Natural killer cell (primary cell): ENCODE results near the gene SNRPA. TPM values are rescaled to one million over a fixed set of nuclear protein-coding genes. Genes with fewer than 3 reads are reported as not detected.
A peak's percentile ranks its signal among the peaks of the same experiment; 100 is the strongest.

Experiments
- ATAC-seq, 3 donors: fragments of 150-1000 bp in 2 of 3; fragments of 200-7000 bp in 1 of 3; cut with Tn5 transposase; 1 replicate in 1 of 3; 2 replicates in 2 of 3; pipeline ENCODE4 v1.10.0; 2021; ENCODE audit warnings: mild to moderate bottlenecking in 2 of 3, moderate library complexity in 2 of 3
- DNase-seq, 2 donors: peaks; one replicate each; pipeline versions ENCODE4 v3.0.0 to v3.0.0-alpha.2; 2013 to 2021; ENCODE audit warnings: mixed read lengths in 1 of 2
- H3K27ac ChIP-seq: one replicate; pipeline ENCODE4 v1.5.1; 2013; ENCODE audit warnings: mild to moderate bottlenecking, low read length
- H3K27me3 ChIP-seq: one replicate; pipeline ENCODE4 v1.6.1; 2013; ENCODE audit warnings: low read length; ENCODE audit not compliant: control insufficient read depth, insufficient read depth
- H3K36me3 ChIP-seq: one replicate; pipeline ENCODE4 v1.6.1; 2013; ENCODE audit warnings: low read length; ENCODE audit not compliant: control insufficient read depth, insufficient read depth
- H3K4me1 ChIP-seq: one replicate; pipeline ENCODE4 v1.6.1; 2013; ENCODE audit warnings: low read length; ENCODE audit not compliant: control insufficient read depth, insufficient read depth
- H3K4me3 ChIP-seq: one replicate; pipeline ENCODE4 v1.5.1; 2013; ENCODE audit warnings: low read length
- H3K9me3 ChIP-seq: one replicate; pipeline ENCODE4 v1.6.1; 2013; ENCODE audit warnings: low read length; ENCODE audit not compliant: control insufficient read depth, insufficient read depth
- H3K27ac Mint-ChIP-seq, 2 donors: one replicate each; pipeline ENCODE4 v1.8.0; 2022; ENCODE audit warnings: mild to moderate bottlenecking in 2 of 2, mixed read lengths in 2 of 2, moderate library complexity in 1 of 2
- H3K27me3 Mint-ChIP-seq, 2 donors: one replicate each; pipeline ENCODE4 v1.8.0; 2022; ENCODE audit warnings: low read depth in 2 of 2, mixed read lengths in 2 of 2
- H3K36me3 Mint-ChIP-seq: one replicate; pipeline ENCODE4 v1.8.0; 2022; ENCODE audit warnings: mixed read lengths
- H3K4me1 Mint-ChIP-seq, 2 donors: one replicate each; pipeline ENCODE4 v1.8.0; 2022; ENCODE audit warnings: mixed read lengths in 2 of 2
- H3K4me3 Mint-ChIP-seq: one replicate; pipeline ENCODE4 v1.8.0; 2022; ENCODE audit warnings: mild to moderate bottlenecking, moderate library complexity, mixed read lengths
- H3K9me3 Mint-ChIP-seq, 2 donors: one replicate each; pipeline ENCODE4 v1.8.0; 2022; ENCODE audit warnings: mixed read lengths in 2 of 2
- WGBS: methylation state at CpG from one replicate; pipeline ENCODE4 v1.1.7; 2013; ENCODE audit warnings: missing lambda C conversion rate; ENCODE audit not compliant: insufficient coverage; 5-methylcytosine and 5-hydroxymethylcytosine counted together
- intact Hi-C: fragments of 100-400 bp; cut with micrococcal nuclease; formaldehyde crosslinking; loops from one replicate; pipeline ENCODE4 v1.14.2; 2022
- total RNA-seq, 4 donors: library from RNA; stranded (reverse); fragments of 120-200 nt in 1 of 4; gene quantifications; one replicate each; pipeline versions ENCODE4 v1.2.3 to v1.2.4, GENCODE V29; 2013 to 2022
- TF ChIP-seq, protein P1 (sequence below): fragments of 200-600 bp; IDR thresholded peaks from one replicate; pipeline ENCODE4 v1.8.0; 2022; ENCODE audit warnings: antibody characterized with exemption

Gene SNRPA
- total RNA-seq, 3 donors from 2014 or later (not counting 1 experiment from before 2014, with no cell fraction given): 56.2 to 65.9 (median 60.9) TPM

DNA sequence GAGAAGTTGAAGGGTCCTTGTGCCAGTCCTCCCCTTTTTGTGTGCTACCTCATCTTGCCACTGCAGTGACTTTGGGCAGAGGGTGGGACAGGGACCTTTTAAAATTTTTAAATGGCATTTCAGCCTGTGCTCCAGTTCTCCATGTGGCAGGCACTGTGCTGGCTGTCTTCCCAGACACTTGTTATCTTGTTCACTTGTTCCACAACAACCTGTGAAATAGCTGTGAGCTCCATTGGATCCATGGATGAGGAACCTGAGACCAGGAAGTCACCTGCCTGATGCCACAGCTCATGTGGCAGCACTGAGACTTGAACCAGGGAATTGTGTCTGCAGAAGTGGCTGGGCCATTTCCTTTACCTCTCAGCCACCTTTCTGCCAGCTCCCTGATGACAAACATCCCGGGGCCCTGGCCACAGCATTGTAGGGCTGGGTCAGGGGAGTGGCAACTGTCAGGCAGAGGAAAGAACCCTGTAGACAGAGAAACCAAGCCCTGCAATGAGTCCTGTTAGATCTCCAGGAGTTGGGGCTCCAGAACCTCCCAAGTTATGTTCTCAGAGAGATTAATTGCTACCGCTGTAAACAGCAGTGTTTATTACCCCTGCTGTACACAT is 54.4 kb downstream of the SNRPA start:
- H3K4me1 ChIP-seq: peaks cover 93% of the 10 kb centered on the region
- H3K4me3 Mint-ChIP-seq: peak overlapping the region; percentile 49
- H3K27me3 ChIP-seq: no peaks in the 10 kb centered on the region
- TF ChIP-seq, protein P1, sequence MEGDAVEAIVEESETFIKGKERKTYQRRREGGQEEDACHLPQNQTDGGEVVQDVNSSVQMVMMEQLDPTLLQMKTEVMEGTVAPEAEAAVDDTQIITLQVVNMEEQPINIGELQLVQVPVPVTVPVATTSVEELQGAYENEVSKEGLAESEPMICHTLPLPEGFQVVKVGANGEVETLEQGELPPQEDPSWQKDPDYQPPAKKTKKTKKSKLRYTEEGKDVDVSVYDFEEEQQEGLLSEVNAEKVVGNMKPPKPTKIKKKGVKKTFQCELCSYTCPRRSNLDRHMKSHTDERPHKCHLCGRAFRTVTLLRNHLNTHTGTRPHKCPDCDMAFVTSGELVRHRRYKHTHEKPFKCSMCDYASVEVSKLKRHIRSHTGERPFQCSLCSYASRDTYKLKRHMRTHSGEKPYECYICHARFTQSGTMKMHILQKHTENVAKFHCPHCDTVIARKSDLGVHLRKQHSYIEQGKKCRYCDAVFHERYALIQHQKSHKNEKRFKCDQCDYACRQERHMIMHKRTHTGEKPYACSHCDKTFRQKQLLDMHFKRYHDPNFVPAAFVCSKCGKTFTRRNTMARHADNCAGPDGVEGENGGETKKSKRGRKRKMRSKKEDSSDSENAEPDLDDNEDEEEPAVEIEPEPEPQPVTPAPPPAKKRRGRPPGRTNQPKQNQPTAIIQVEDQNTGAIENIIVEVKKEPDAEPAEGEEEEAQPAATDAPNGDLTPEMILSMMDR: no peak
- H3K9me3 Mint-ChIP-seq: no peaks in the 10 kb centered on the region
- H3K27me3 Mint-ChIP-seq: no peaks in the 10 kb centered on the region
- H3K4me1 Mint-ChIP-seq: peaks cover 83 to 88% of the 10 kb centered on the region in 2 donors
- no peaks in the 10 kb centered on the region for H3K36me3 Mint-ChIP-seq
- ATAC-seq (no peak), DNase-seq (peak in 1 of 2 donors; percentile 68)
- peak overlapping the region; percentile 96 to 100 for H3K27ac Mint-ChIP-seq
- no peak overlapping the region for H3K4me3 ChIP-seq
- peak overlapping the region; percentile 82 for H3K27ac ChIP-seq
- WGBS: 75% methylated on average over 2 of the region's 2 CpGs
- H3K36me3 ChIP-seq: peaks cover 44% of the 10 kb centered on the region
- no peaks in the 10 kb centered on the region for H3K9me3 ChIP-seq
- intact Hi-C loops: no loop called here

DNA sequence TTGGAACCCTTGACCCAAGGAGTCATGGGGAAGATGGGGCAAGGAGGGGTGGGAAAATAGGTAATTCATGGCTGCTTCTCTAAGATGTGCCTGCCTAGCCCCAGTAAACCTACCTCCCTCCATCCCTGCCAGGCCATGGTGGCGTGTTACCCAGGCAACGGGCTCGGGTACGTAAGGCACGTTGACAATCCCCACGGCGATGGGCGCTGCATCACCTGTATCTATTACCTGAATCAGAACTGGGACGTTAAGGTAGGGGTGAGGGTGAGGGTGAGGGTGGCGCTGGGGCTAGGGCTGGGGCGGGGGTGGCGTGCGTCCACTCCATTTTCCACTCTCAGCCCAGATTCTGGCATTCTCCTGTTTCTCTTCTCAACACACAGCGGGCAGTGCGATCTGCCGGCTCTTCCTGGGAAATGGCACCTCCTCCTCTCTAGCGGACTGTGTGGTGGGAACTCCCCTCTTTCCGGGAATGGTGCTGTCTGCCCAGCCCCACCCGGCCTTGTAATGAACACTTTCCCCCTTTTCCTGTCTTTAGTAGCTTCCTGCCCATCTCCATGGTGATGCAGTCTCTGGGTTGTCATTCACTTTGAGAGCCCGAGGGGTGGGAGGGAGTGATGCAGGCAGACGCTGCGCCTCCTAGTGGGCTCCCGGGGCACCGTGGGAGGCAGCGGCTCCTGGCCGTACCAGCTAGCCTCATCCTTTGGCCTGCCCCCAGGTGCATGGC is 55.6 kb downstream of the SNRPA start:
- H3K27me3 Mint-ChIP-seq: no peaks in the 10 kb centered on the region
- H3K4me1 Mint-ChIP-seq: peaks cover 81 to 88% of the 10 kb centered on the region in 2 donors
- Histone ChIP-seq H3K4me1 (peaks cover 92% of the 10 kb centered on the region), H3K9me3 (no peaks in the 10 kb centered on the region), H3K36me3 (peaks cover 35% of the 10 kb centered on the region), H3K27me3 (no peaks in the 10 kb centered on the region), H3K27ac (peak overlapping the region; percentile 82), H3K4me3 (no peak overlapping the region)
- DNase-seq (peak; percentile 64 to 92), ATAC-seq (peak; percentile 59 to 62 (median 62))
- peak overlapping the region; percentile 96 to 100 for H3K27ac Mint-ChIP-seq
- peak overlapping the region; percentile 79 for H3K4me3 Mint-ChIP-seq
- TF ChIP-seq, protein P1: peak; percentile 66
- WGBS: 51% methylated on average over 25 of the region's 26 CpGs
- no peaks in the 10 kb centered on the region for H3K9me3 Mint-ChIP-seq
- intact Hi-C loops: no loop called here
- H3K36me3 Mint-ChIP-seq: no peaks in the 10 kb centered on the region

DNA sequence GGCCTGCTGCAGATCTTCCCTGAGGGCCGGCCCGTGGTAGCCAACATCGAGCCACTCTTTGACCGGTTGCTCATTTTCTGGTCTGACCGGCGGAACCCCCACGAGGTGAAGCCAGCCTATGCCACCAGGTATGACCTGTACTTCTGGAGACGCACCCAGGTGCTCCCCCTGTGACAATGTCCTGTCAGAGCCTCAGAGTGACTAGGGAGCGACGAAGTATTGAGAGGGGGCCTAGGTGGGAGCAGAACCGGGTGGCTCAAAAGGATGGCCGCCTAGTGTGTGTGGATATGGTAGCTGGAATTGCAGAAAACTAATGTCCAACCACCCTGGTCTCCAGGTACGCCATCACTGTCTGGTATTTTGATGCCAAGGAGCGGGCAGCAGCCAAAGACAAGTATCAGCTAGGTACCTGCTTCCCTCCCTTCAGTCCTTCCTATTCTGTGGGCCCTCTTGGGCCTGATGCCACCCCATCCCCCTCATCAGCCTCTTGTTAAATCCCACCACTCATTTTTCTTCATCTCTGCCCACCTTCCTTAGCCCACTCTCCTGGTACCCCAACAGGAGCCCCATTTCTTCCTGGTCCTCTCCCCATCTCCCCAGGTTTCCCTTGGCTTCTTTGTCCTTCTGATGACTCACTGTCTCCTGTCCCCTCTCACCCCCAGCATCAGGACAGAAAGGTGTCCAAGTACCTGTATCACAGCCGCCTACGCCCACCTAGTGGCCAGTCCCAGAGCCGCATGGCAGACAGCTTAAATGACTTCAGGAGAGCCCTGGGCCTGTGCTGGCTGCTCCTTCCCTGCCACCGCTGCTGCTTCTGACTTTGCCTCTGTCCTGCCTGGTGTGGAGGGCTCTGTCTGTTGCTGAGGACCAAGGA is 56.4 kb downstream of the SNRPA start:
- H3K27me3 Mint-ChIP-seq: no peaks in the 10 kb centered on the region
- Histone ChIP-seq H3K9me3 (no peaks in the 10 kb centered on the region), H3K4me1 (peaks cover 92% of the 10 kb centered on the region), H3K27ac (peak overlapping the region; percentile 82), H3K27me3 (no peaks in the 10 kb centered on the region), H3K4me3 (no peak overlapping the region), H3K36me3 (peaks cover 35% of the 10 kb centered on the region)
- peak overlapping the region; percentile 96 to 100 for H3K27ac Mint-ChIP-seq
- ATAC-seq (no peak), DNase-seq (peak in 1 of 2 donors; percentile 46)
- H3K36me3 Mint-ChIP-seq: no peaks in the 10 kb centered on the region
- intact Hi-C loops: no loop called here
- H3K4me1 Mint-ChIP-seq: peaks cover 80 to 88% of the 10 kb centered on the region in 2 donors
- no peaks in the 10 kb centered on the region for H3K9me3 Mint-ChIP-seq
- TF ChIP-seq, protein P1: peak; percentile 43
- WGBS: 85% methylated on average over 18 of the region's 18 CpGs
- peak overlapping the region; percentile 79 for H3K4me3 Mint-ChIP-seq
